ENCODE measurements around the gene LPP. TPM values are rescaled to one million over a fixed set of nuclear protein-coding genes. Genes with fewer than 3 reads are reported as not detected.

The LPP gene
- total RNA-seq, 4 donors from 2014 or later = 141 to 248 (median 185) TPM

- no peak for TF ChIP-seq CTCF (IDR thresholded peaks at IDR 0.05; ENCODE audit: low read depth)
Observed at GRCh38 chr3:188568736-188569135, 414.8 kb downstream of the LPP start.

- TF ChIP-seq CTCF (IDR thresholded peaks at IDR 0.05; ENCODE audit: low read depth) = no peak
Observed at GRCh38 chr3:188571531-188572095, 417.7 kb downstream of the LPP start.

- no peak for TF ChIP-seq CTCF (IDR thresholded peaks at IDR 0.05; ENCODE audit: low read depth)
Observed at GRCh38 chr3:188573291-188573940, 419.5 kb downstream of the LPP start.

GRCh38 chr3:188573956-188574355 is 420.0 kb downstream of the LPP start:
- TF ChIP-seq CTCF (IDR thresholded peaks at IDR 0.05; ENCODE audit: low read depth) = no peak

GRCh38 chr3:188574885-188575284 is 420.9 kb downstream of the LPP start:
- no peak for TF ChIP-seq CTCF (IDR thresholded peaks at IDR 0.05; ENCODE audit: low read depth)

GRCh38 chr3:188575501-188575900 is 421.5 kb downstream of the LPP start:
- TF ChIP-seq CTCF (IDR thresholded peaks at IDR 0.05; ENCODE audit: low read depth) = no peak

DNA sequence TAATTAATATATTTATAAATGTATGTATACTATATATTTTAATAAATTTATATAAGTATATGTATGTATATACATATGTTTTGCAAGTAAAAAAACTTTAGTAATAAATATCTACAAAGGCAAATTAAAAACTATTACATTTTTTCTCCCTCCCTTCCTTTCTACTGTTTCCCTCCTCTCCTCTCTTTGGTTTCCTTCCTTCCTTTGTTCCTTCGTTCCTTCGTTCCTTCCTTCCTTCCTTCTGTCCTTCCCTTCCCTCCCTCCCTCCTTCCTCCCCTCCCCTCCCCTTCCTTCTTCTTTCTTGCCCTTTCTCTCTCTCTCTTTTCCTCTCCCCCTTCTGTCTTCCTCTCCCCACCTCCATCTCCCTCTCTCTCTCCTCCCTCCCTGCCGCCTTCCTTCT is 423.6 kb downstream of the LPP start:
- no peak for TF ChIP-seq CTCF (IDR thresholded peaks at IDR 0.05; ENCODE audit: low read depth)
